Measurements from ENCODE around the gene RBBP8NL. TPM values are rescaled to one million over a fixed set of nuclear protein-coding genes. Genes with fewer than 3 reads are reported as not detected.

Gene RBBP8NL
- total and polyA plus RNA-seq, 5 donors from 2014 or later: not detected

DNA sequence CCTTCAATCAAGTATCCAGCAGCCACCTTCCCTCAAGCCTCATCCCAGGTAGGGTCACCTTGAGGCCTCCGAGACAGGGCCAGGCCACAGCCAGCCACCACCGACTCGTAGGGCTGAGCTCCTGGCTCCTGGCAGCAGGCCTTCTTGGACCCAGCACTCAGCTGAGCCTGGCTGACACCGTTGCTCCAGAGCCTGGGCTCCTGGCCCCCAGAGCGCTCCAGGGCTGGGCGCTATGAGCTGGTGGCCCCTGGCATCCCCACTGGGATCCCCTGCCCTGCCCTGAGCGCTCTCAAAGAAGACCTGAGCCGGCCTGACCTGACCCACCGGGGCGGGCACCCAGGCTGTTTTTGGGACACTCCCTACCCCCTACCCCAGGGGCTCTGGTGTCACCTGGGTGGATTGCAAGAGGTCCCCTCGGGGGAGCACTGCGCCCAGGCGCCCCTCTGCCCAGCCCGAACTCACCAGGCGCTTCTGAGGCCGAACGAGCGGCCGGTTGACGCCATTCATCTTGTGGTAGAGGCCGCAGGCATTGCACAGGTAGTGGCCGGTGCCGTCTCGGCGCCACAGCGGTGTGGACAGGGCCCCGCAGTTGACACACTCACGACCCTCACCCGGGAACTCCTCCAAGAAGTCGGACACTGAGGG is 45.7 kb upstream of the RBBP8NL start:
- DNase-seq (no peak), ATAC-seq (ENCODE audit: low read depth in 2 of 2) (no peak)
- H3K9me3 Mint-ChIP-seq: peaks cover 0 to 3% (median 0%) of the 10 kb centered on the region in 7 donors
- Histone ChIP-seq H3K27me3 (ENCODE audit: control insufficient read depth, insufficient read depth, low read length) (no peaks in the 10 kb centered on the region), H3K4me1 (ENCODE audit: control insufficient read depth, insufficient read depth, low read length, poor library complexity, severe bottlenecking) (no peaks in the 10 kb centered on the region), H3K27ac (ENCODE audit: insufficient read depth, low read length, poor library complexity, severe bottlenecking) (no peak overlapping the region), H3K36me3 (ENCODE audit: control insufficient read depth, insufficient read depth, low read length) (no peaks in the 10 kb centered on the region), H3K4me3 (ENCODE audit: low read depth, low read length) (no peak overlapping the region), H3K9me3 (ENCODE audit: control insufficient read depth in 2 of 2, low read length in 2 of 2) (no peaks in the 10 kb centered on the region)
- no peak overlapping the region for H3K27ac Mint-ChIP-seq
- peaks cover 0 to 5% (median 0%) of the 10 kb centered on the region in 4 donors for H3K4me1 Mint-ChIP-seq
- no peak overlapping the region for H3K4me3 Mint-ChIP-seq
- H3K27me3 Mint-ChIP-seq: peaks cover 29% of the 10 kb centered on the region
- H3K36me3 Mint-ChIP-seq: no peaks in the 10 kb centered on the region

- peaks cover 23% of the 10 kb centered on the region for H3K27me3 Mint-ChIP-seq
- Histone ChIP-seq H3K27me3 (ENCODE audit: control insufficient read depth, insufficient read depth, low read length) (no peaks in the 10 kb centered on the region), H3K27ac (ENCODE audit: insufficient read depth, low read length, poor library complexity, severe bottlenecking) (no peak overlapping the region), H3K4me1 (ENCODE audit: control insufficient read depth, insufficient read depth, low read length, poor library complexity, severe bottlenecking) (no peaks in the 10 kb centered on the region), H3K4me3 (ENCODE audit: low read depth, low read length) (no peak overlapping the region), H3K36me3 (ENCODE audit: control insufficient read depth, insufficient read depth, low read length) (no peaks in the 10 kb centered on the region), H3K9me3 (ENCODE audit: control insufficient read depth in 2 of 2, low read length in 2 of 2) (no peaks in the 10 kb centered on the region)
- H3K36me3 Mint-ChIP-seq: no peaks in the 10 kb centered on the region
- H3K4me1 Mint-ChIP-seq: peaks cover 0 to 4% (median 0%) of the 10 kb centered on the region in 4 donors
- peak overlapping the region in 1 of 3 donors; percentile 12 for H3K27ac Mint-ChIP-seq
- DNase-seq (no peak), ATAC-seq (ENCODE audit: low read depth in 2 of 2) (no peak)
- peaks cover 0 to 3% (median 0%) of the 10 kb centered on the region in 7 donors for H3K9me3 Mint-ChIP-seq
- H3K4me3 Mint-ChIP-seq: no peak overlapping the region
These were observed 45.0 kb upstream of the RBBP8NL start for GRCh38 chr20:62472138-62472940.

DNA sequence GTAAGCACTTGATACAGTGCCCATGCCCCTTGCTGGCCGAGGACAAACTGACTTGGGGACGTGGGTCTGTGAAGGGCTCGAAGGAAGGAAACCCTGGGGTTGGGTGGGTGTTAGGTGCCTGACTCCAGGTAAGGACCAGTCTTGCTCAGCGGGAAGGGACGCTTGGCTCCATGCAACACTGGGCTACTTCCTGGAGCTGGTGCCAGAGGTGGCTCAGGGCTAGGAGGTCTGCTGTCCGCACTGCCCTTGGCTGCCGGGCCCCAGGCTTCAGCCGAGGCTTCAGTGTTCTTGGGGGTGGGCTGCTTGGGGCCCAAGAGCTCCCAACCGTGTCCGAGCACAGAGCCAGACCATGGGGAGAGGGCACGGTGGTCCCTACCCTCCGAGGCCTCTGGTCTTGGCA is 43.1 kb upstream of the RBBP8NL start:
- Histone ChIP-seq H3K9me3 (ENCODE audit: control insufficient read depth in 2 of 2, low read length in 2 of 2) (no peaks in the 10 kb centered on the region), H3K36me3 (ENCODE audit: control insufficient read depth, insufficient read depth, low read length) (no peaks in the 10 kb centered on the region), H3K27me3 (ENCODE audit: control insufficient read depth, insufficient read depth, low read length) (no peaks in the 10 kb centered on the region), H3K27ac (ENCODE audit: insufficient read depth, low read length, poor library complexity, severe bottlenecking) (no peak overlapping the region), H3K4me1 (ENCODE audit: control insufficient read depth, insufficient read depth, low read length, poor library complexity, severe bottlenecking) (no peaks in the 10 kb centered on the region), H3K4me3 (ENCODE audit: low read depth, low read length) (no peak overlapping the region)
- DNase-seq (no peak), ATAC-seq (ENCODE audit: low read depth in 2 of 2) (no peak)
- H3K27ac Mint-ChIP-seq: no peak overlapping the region
- H3K9me3 Mint-ChIP-seq: peaks cover 0 to 2% (median 0%) of the 10 kb centered on the region in 7 donors
- H3K4me1 Mint-ChIP-seq: no peaks in the 10 kb centered on the region
- peaks cover 21% of the 10 kb centered on the region for H3K27me3 Mint-ChIP-seq
- no peaks in the 10 kb centered on the region for H3K36me3 Mint-ChIP-seq
- H3K4me3 Mint-ChIP-seq: no peak overlapping the region

DNA sequence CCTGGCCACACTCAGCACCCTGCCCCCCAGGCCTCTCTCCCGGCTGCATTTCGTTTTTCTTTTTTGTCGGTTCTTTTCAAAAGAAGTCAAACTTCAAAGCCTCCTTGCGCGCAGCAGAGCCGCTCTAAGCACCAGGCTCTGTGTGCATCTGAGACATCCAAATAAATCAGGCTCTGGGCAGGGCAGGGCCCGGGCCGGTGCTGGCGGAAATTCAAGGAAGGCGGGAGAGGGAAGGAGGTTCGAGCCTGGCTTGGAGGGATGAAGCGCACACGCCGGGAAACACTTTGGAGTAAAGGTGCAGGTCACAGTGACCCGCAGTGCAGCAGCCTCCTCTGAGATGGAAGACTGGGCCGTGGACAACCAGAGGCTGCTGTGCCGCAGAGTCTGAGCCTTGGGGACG is 42.7 kb upstream of the RBBP8NL start:
- DNase-seq (no peak), ATAC-seq (ENCODE audit: low read depth in 2 of 2) (no peak)
- no peak overlapping the region for H3K27ac Mint-ChIP-seq
- no peaks in the 10 kb centered on the region for H3K4me1 Mint-ChIP-seq
- no peaks in the 10 kb centered on the region for H3K36me3 Mint-ChIP-seq
- Histone ChIP-seq H3K9me3 (ENCODE audit: control insufficient read depth in 2 of 2, low read length in 2 of 2) (no peaks in the 10 kb centered on the region), H3K4me1 (ENCODE audit: control insufficient read depth, insufficient read depth, low read length, poor library complexity, severe bottlenecking) (no peaks in the 10 kb centered on the region), H3K27me3 (ENCODE audit: control insufficient read depth, insufficient read depth, low read length) (no peaks in the 10 kb centered on the region), H3K36me3 (ENCODE audit: control insufficient read depth, insufficient read depth, low read length) (no peaks in the 10 kb centered on the region), H3K27ac (ENCODE audit: insufficient read depth, low read length, poor library complexity, severe bottlenecking) (no peak overlapping the region), H3K4me3 (ENCODE audit: low read depth, low read length) (no peak overlapping the region)
- H3K27me3 Mint-ChIP-seq: peaks cover 21% of the 10 kb centered on the region
- H3K4me3 Mint-ChIP-seq: peak overlapping the region in 1 of 4 donors; percentile 21
- peaks cover 0 to 2% (median 0%) of the 10 kb centered on the region in 7 donors for H3K9me3 Mint-ChIP-seq

- H3K4me3 Mint-ChIP-seq: no peak overlapping the region
- no peaks in the 10 kb centered on the region for H3K36me3 Mint-ChIP-seq
- no peaks in the 10 kb centered on the region for H3K4me1 Mint-ChIP-seq
- Histone ChIP-seq H3K4me1 (ENCODE audit: control insufficient read depth, insufficient read depth, low read length, poor library complexity, severe bottlenecking) (no peaks in the 10 kb centered on the region), H3K4me3 (ENCODE audit: low read depth, low read length) (no peak overlapping the region), H3K27ac (ENCODE audit: insufficient read depth, low read length, poor library complexity, severe bottlenecking) (no peak overlapping the region), H3K9me3 (ENCODE audit: control insufficient read depth in 2 of 2, low read length in 2 of 2) (no peaks in the 10 kb centered on the region), H3K36me3 (ENCODE audit: control insufficient read depth, insufficient read depth, low read length) (no peaks in the 10 kb centered on the region), H3K27me3 (ENCODE audit: control insufficient read depth, insufficient read depth, low read length) (no peaks in the 10 kb centered on the region)
- DNase-seq: no peak
- ATAC-seq (ENCODE audit: low read depth in 2 of 2): no peak
- H3K27ac Mint-ChIP-seq: no peak overlapping the region
- peaks cover 16% of the 10 kb centered on the region for H3K27me3 Mint-ChIP-seq
- H3K9me3 Mint-ChIP-seq: peaks cover 0 to 2% (median 0%) of the 10 kb centered on the region in 7 donors
These were observed 42.0 kb upstream of the RBBP8NL start for GRCh38 chr20:62469352-62469751.

GRCh38 chr20:62466806-62467537 is 39.6 kb upstream of the RBBP8NL start:
- no peak for ATAC-seq (ENCODE audit: low read depth in 2 of 2)
- Mint-ChIP-seq H3K4me1 (no peaks in the 10 kb centered on the region), H3K27me3 (peaks cover 9% of the 10 kb centered on the region), H3K27ac (no peak overlapping the region), H3K9me3 (peaks cover 0 to 2% (median 0%) of the 10 kb centered on the region in 7 donors), H3K4me3 (no peak overlapping the region), H3K36me3 (no peaks in the 10 kb centered on the region)
- DNase-seq: no peak
- H3K36me3 ChIP-seq (ENCODE audit: control insufficient read depth, insufficient read depth, low read length): no peaks in the 10 kb centered on the region
- H3K4me3 ChIP-seq (ENCODE audit: low read depth, low read length): no peak overlapping the region
- H3K27me3 ChIP-seq (ENCODE audit: control insufficient read depth, insufficient read depth, low read length): no peaks in the 10 kb centered on the region
- H3K27ac ChIP-seq (ENCODE audit: insufficient read depth, low read length, poor library complexity, severe bottlenecking): no peak overlapping the region
- no peaks in the 10 kb centered on the region for H3K4me1 ChIP-seq (ENCODE audit: control insufficient read depth, insufficient read depth, low read length, poor library complexity, severe bottlenecking)
- H3K9me3 ChIP-seq (ENCODE audit: control insufficient read depth in 2 of 2, low read length in 2 of 2): no peaks in the 10 kb centered on the region

- no peaks in the 10 kb centered on the region for H3K4me1 ChIP-seq (ENCODE audit: control insufficient read depth, insufficient read depth, low read length, poor library complexity, severe bottlenecking)
- no peaks in the 10 kb centered on the region for H3K36me3 ChIP-seq (ENCODE audit: control insufficient read depth, insufficient read depth, low read length)
- Mint-ChIP-seq H3K4me3 (no peak overlapping the region), H3K27me3 (peaks cover 6% of the 10 kb centered on the region), H3K36me3 (no peaks in the 10 kb centered on the region), H3K9me3 (peaks cover 0 to 2% (median 0%) of the 10 kb centered on the region in 7 donors), H3K4me1 (no peaks in the 10 kb centered on the region), H3K27ac (no peak overlapping the region)
- ATAC-seq (ENCODE audit: low read depth in 2 of 2): no peak
- no peak overlapping the region for H3K27ac ChIP-seq (ENCODE audit: insufficient read depth, low read length, poor library complexity, severe bottlenecking)
- DNase-seq: no peak
- H3K27me3 ChIP-seq (ENCODE audit: control insufficient read depth, insufficient read depth, low read length): no peaks in the 10 kb centered on the region
- H3K4me3 ChIP-seq (ENCODE audit: low read depth, low read length): no peak overlapping the region
- no peaks in the 10 kb centered on the region for H3K9me3 ChIP-seq (ENCODE audit: control insufficient read depth in 2 of 2, low read length in 2 of 2)
These were observed 38.9 kb upstream of the RBBP8NL start for GRCh38 chr20:62466072-62466760.
